Gastroesophageal sphincter (tissue), 3 donors: ENCODE results near the gene SETBP1.

Source experiments
- CTCF ChIP-seq, 4 experiments: fragments of 200-600 bp in 2 of 4; fragments of 450-650 bp in 2 of 4; sonication (generic) in 1 of 4; IDR thresholded peaks; one replicate each; pipeline ENCODE4 v1.5.1; 2017 to 2019; ENCODE audit warnings: antibody characterized with exemption in 4 of 4, mild to moderate bottlenecking in 2 of 4, moderate library complexity in 2 of 4
- EP300 ChIP-seq: sonication (generic); formaldehyde crosslinking; IDR thresholded peaks from one replicate; pipeline ENCODE4 v1.6.1; 2017; ENCODE audit warnings: antibody characterized with exemption, mild to moderate bottlenecking
- POLR2A ChIP-seq, 2 donors: fragments of 450-650 bp; IDR thresholded peaks; one replicate each; pipeline ENCODE4 v1.6.1; 2017; ENCODE audit warnings: antibody characterized with exemption in 2 of 2, mild to moderate bottlenecking in 2 of 2, moderate library complexity in 1 of 2

- TF ChIP-seq POLR2A (IDR thresholded peaks at IDR 0.05) (no peak), EP300 (no peak), CTCF (IDR thresholded peaks at IDR 0.05) (no peak)
Measured at GRCh38 chr18:44700652-44701051, 20.0 kb downstream of the SETBP1 start.
